ENCODE measurements around the gene RUNX3. TPM values are rescaled to one million over a fixed set of nuclear protein-coding genes. Genes with fewer than 3 reads are reported as not detected.

Gene RUNX3
- total RNA-seq, 1 donor from 2014 or later: 7.4 TPM

GRCh38 chr1:24963099-24963872 is 33.2 kb upstream of the RUNX3 start:
- DNase-seq (ENCODE audit: low spot score): no peak

GRCh38 chr1:24961961-24962861 is 32.1 kb upstream of the RUNX3 start:
- DNase-seq (ENCODE audit: low spot score): no peak

GRCh38 chr1:24961334-24961733 is 31.3 kb upstream of the RUNX3 start:
- no peak for DNase-seq (ENCODE audit: low spot score)

GRCh38 chr1:24960071-24960801 is 30.2 kb upstream of the RUNX3 start:
- DNase-seq (ENCODE audit: low spot score): no peak

- no peak for DNase-seq (ENCODE audit: low spot score)
These were observed 29.5 kb upstream of the RUNX3 start for GRCh38 chr1:24959623-24959975.

GRCh38 chr1:24958766-24959622 is 28.9 kb upstream of the RUNX3 start:
- no peak for DNase-seq (ENCODE audit: low spot score)

- DNase-seq (ENCODE audit: low spot score): no peak
These were observed 28.0 kb upstream of the RUNX3 start for GRCh38 chr1:24957808-24958752.

GRCh38 chr1:24957016-24957807 is 27.1 kb upstream of the RUNX3 start:
- no peak for DNase-seq (ENCODE audit: low spot score)

- no peak for DNase-seq (ENCODE audit: low spot score)
These were observed 25.8 kb upstream of the RUNX3 start for GRCh38 chr1:24955779-24956365.

- DNase-seq (ENCODE audit: low spot score): no peak
These were observed 25.1 kb upstream of the RUNX3 start for GRCh38 chr1:24955161-24955560.

GRCh38 chr1:24954631-24955030 is 24.6 kb upstream of the RUNX3 start:
- DNase-seq (ENCODE audit: low spot score): no peak

GRCh38 chr1:24954022-24954421 is 23.9 kb upstream of the RUNX3 start:
- no peak for DNase-seq (ENCODE audit: low spot score)

GRCh38 chr1:24952413-24952841 is 22.4 kb upstream of the RUNX3 start:
- no peak for DNase-seq (ENCODE audit: low spot score)

GRCh38 chr1:24951810-24952412 is 21.8 kb upstream of the RUNX3 start:
- DNase-seq (ENCODE audit: low spot score): no peak

- DNase-seq (ENCODE audit: low spot score): no peak
These were observed 21.3 kb upstream of the RUNX3 start for GRCh38 chr1:24951337-24951736.

- DNase-seq (ENCODE audit: low spot score): no peak
These were observed 19.3 kb upstream of the RUNX3 start for GRCh38 chr1:24949331-24949881.

- DNase-seq (ENCODE audit: low spot score): no peak
These were observed 18.2 kb upstream of the RUNX3 start for GRCh38 chr1:24948079-24948827.

Measured in mucosa of gallbladder (tissue), 1 donor.